GM12878 (cell line): ENCODE measurements around the gene HPS6.

Experiments used
- BMI1 ChIP-seq: fragments of 450-650 bp; IDR thresholded peaks from 2 replicates; pipeline ENCODE4 v1.6.1; 2016; ENCODE audit warnings: mild to moderate bottlenecking, moderate library complexity, borderline replicate concordance
- CBX5 ChIP-seq: sonication (generic); IDR thresholded peaks from 2 replicates; pipeline ENCODE4 v1.6.1; 2016; ENCODE audit warnings: low read depth, moderate library complexity, mild to moderate bottlenecking, inconsistent platforms
- CEBPB ChIP-seq, 2 experiments: fragments of 150-350 bp in 1 of 2; IDR thresholded peaks; 2 replicates each; pipeline ENCODE4 v1.6.1; 2012 to 2014; ENCODE audit warnings: low read depth in 2 of 2, low read length in 2 of 2, borderline replicate concordance in 1 of 2, inconsistent platforms in 1 of 2
- CHD4 ChIP-seq: fragments of 200-600 bp; sonication (generic); IDR thresholded peaks from 2 replicates; pipeline ENCODE4 v1.6.1; 2016; ENCODE audit warnings: mild to moderate bottlenecking
- CTCF ChIP-seq, 3 experiments: IDR thresholded peaks in 2 of 3; conservative IDR thresholded peaks in 1 of 3; 2 replicates each; pipeline ENCODE4 v1.5.1; 2011; ENCODE audit warnings: low read depth in 3 of 3, low read length in 3 of 3, mild to moderate bottlenecking in 3 of 3, control low read depth in 2 of 3, moderate library complexity in 2 of 3, inconsistent platforms in 1 of 3, mixed read lengths in 1 of 3; ENCODE audit not compliant: control insufficient read depth in 2 of 3, insufficient read depth in 1 of 3; ENCODE audit errors: extremely low read depth in 1 of 3
- EZH2 ChIP-seq: IDR thresholded peaks from 2 replicates; pipeline ENCODE4 v1.6.1; 2012; ENCODE audit warnings: low read depth, mild to moderate bottlenecking, control low read depth, inconsistent platforms, low read length, borderline replicate concordance; ENCODE audit not compliant: control insufficient read depth
- POLR2AphosphoS5 ChIP-seq: IDR thresholded peaks from 2 replicates; pipeline ENCODE4 v1.6.1; 2011; ENCODE audit warnings: mild to moderate bottlenecking, low read length, inconsistent platforms
- SMC3 ChIP-seq: IDR thresholded peaks from 2 replicates; pipeline ENCODE4 v1.6.1; 2011; ENCODE audit warnings: low read length, improper control_type of control experiment, borderline replicate concordance
- SREBF1 ChIP-seq: IDR thresholded peaks from 2 replicates; pipeline ENCODE4 v1.6.1; 2012; ENCODE audit warnings: mild to moderate bottlenecking, low read length
- SRF ChIP-seq, 2 experiments: IDR thresholded peaks; 2 replicates each; pipeline ENCODE4 v1.6.1; 2011; ENCODE audit warnings: low read depth in 2 of 2, low read length in 2 of 2, mild to moderate bottlenecking in 1 of 2, moderate library complexity in 1 of 2
- USF1 ChIP-seq: IDR thresholded peaks from 2 replicates; pipeline ENCODE4 v1.6.1; 2011; ENCODE audit warnings: borderline replicate concordance, low read depth, mild to moderate bottlenecking, moderate library complexity, mixed read lengths, low read length; ENCODE audit not compliant: insufficient read depth; ENCODE audit errors: extremely low read length
- USF2 ChIP-seq: IDR thresholded peaks from 2 replicates; pipeline ENCODE4 v1.6.1; 2011; ENCODE audit warnings: low read depth, low read length, improper control_type of control experiment, borderline replicate concordance
- ZBTB40 ChIP-seq: fragments of 450-650 bp; IDR thresholded peaks from 2 replicates; pipeline ENCODE4 v1.6.1; 2016; ENCODE audit warnings: mild to moderate bottlenecking, moderate library complexity, borderline replicate concordance
- ZNF274 ChIP-seq: IDR thresholded peaks from one replicate; pipeline ENCODE4 v1.8.0; 2011; ENCODE audit not compliant: insufficient read length, insufficient read depth

- TF ChIP-seq USF1 (no peak), BMI1 (no peak), ZNF274 (no peak), CTCF (IDR thresholded peaks at IDR 0.05 in 2 of 3, conservative IDR thresholded peaks at IDR 0.05 in 1 of 3; ENCODE audit: control insufficient read depth in 2 of 3, extremely low read depth in 1 of 3, insufficient read depth in 1 of 3, low read depth in 3 of 3, low read length in 3 of 3) (no peak), SMC3 (no peak), ZBTB40 (no peak), SREBF1 (no peak), USF2 (no peak), SRF (IDR thresholded peaks at IDR 0.05; ENCODE audit: low read depth in 2 of 2, low read length in 2 of 2) (no peak), EZH2 (no peak), POLR2AphosphoS5 (no peak), CHD4 (no peak), CEBPB (IDR thresholded peaks at IDR 0.05; ENCODE audit: borderline replicate concordance in 1 of 2, low read depth in 2 of 2, low read length in 2 of 2) (no peak), CBX5 (no peak)
These were observed 3.9 kb downstream of the HPS6 start for GRCh38 chr10:102069071-102069470.
